Kidney (tissue), 14 donors: ENCODE results near the gene LAMA4. TPM values are rescaled to one million over a fixed set of nuclear protein-coding genes. Genes with fewer than 3 reads are reported as not detected.

Experiments used
- DNase-seq, 5 donors: peaks; one replicate each; pipeline ENCODE4 v3.0.0-alpha.2; 2013 to 2020
- FAIRE-seq: peaks from 2 replicates; lab custom pipeline; 2012; peaks lifted over from hg19 to GRCh38; lab: Jason Lieb, UNC
- H3K27ac ChIP-seq, 2 donors: one replicate each; pipeline ENCODE4 v1.7.0; 2013; ENCODE audit warnings: low read depth in 2 of 2, low read length in 2 of 2, inconsistent platforms in 1 of 2
- H3K27me3 ChIP-seq: one replicate; pipeline ENCODE4 v1.7.1; 2013; ENCODE audit warnings: low read length, inconsistent platforms; ENCODE audit not compliant: control insufficient read depth, insufficient read depth
- H3K36me3 ChIP-seq, 3 donors: one replicate each; pipeline versions ENCODE4 v1.7.0 to v1.7.1; 2013; ENCODE audit warnings: low read length in 3 of 3, control low read depth in 1 of 3, inconsistent platforms in 1 of 3; ENCODE audit not compliant: insufficient read depth in 3 of 3, control insufficient read depth in 2 of 3
- H3K4me1 ChIP-seq, 3 donors: one replicate each; pipeline versions ENCODE4 v1.7.0 to v1.7.1; 2013; ENCODE audit warnings: low read length in 3 of 3, inconsistent platforms in 1 of 3, low read depth in 1 of 3; ENCODE audit not compliant: control insufficient read depth in 2 of 3, insufficient read depth in 2 of 3
- H3K4me3 ChIP-seq, 3 donors: one replicate each; pipeline versions ENCODE4 v1.7.0 to v1.8.1; 2013; ENCODE audit warnings: low read length in 3 of 3, control low read depth in 1 of 3, inconsistent platforms in 1 of 3
- H3K9ac ChIP-seq, 3 donors: one replicate each; pipeline versions ENCODE4 v1.7.0 to v1.7.1; 2013; ENCODE audit warnings: low read length in 3 of 3, control low read depth in 1 of 3, inconsistent platforms in 1 of 3
- H3K9me3 ChIP-seq, 3 donors: one replicate each; pipeline versions ENCODE4 v1.7.0 to v1.7.1; 2013; ENCODE audit warnings: low read length in 3 of 3, control low read depth in 1 of 3, inconsistent platforms in 1 of 3; ENCODE audit not compliant: control insufficient read depth in 2 of 3, insufficient read depth in 1 of 3
- CTCF ChIP-seq: IDR thresholded peaks from 3 replicates; pipeline ENCODE4 v1.5.1; 2012; ENCODE audit warnings: mild to moderate bottlenecking, moderate library complexity, borderline replicate concordance; ENCODE audit not compliant: insufficient read depth; ENCODE audit errors: extremely low read depth
- intact Hi-C: fragments of 100-400 bp; cut with DNase I; formaldehyde crosslinking; loops from one replicate; pipeline ENCODE4 v1.11.1; 2022
- polyA plus RNA-seq: library from polyadenylated mRNA; stranded (reverse); fragments of 350-450 nt; fragmentation: Illumina TruSeq; extraction: RNeasy Lipid Tissue Mini Kit (QIAGEN cat#74804); gene quantifications from one replicate; pipeline ENCODE4 v1.2.3, GENCODE V29; 2014; ENCODE audit warnings: low read depth, low replicate concordance; ENCODE audit not compliant: insufficient read depth
- total RNA-seq: library from RNA; stranded (reverse); fragmentation: NEBNext Ultra II Directional; extraction: Animal tissue kit (Norgen Biotek cat#: 25700); gene quantifications from one replicate; pipeline ENCODE4 v1.2.1, GENCODE V29; 2021
- donor health status: control.
- donor health status: control.
- donor health status: control.
- donor health status: control.
- donor health status: control.
- donor health status: DM: yes; HTN: yes; CAD: no.
- donor health status: Normal renal cell carcinoma (clear cell type).

The LAMA4 gene
- total and polyA plus RNA-seq, 2 donors from 2014 or later, result 5.6 to 20.7 TPM

GRCh38 chr6:112286010-112286409, 31.6 kb upstream of the LAMA4 start:
- FAIRE-seq, result no peak
- intact Hi-C loops, result no loop called here
- Histone ChIP-seq H3K4me3 (no peak overlapping the region), H3K36me3 (no peaks in the 10 kb centered on the region), H3K27ac (no peak overlapping the region), H3K4me1 (peaks cover 0 to 3% (median 2%) of the 10 kb centered on the region in 3 donors), H3K9ac (no peak overlapping the region), H3K27me3 (no peaks in the 10 kb centered on the region), H3K9me3 (no peaks in the 10 kb centered on the region)
- DNase-seq, result peak in 1 of 5 donors; percentile 50
- no peak for TF ChIP-seq CTCF

GRCh38 chr6:112284603-112285002, 30.2 kb upstream of the LAMA4 start:
- intact Hi-C loops, result no loop called here
- Histone ChIP-seq H3K4me3 (no peak overlapping the region), H3K27ac (no peak overlapping the region), H3K4me1 (peaks cover 0 to 3% (median 2%) of the 10 kb centered on the region in 3 donors), H3K27me3 (no peaks in the 10 kb centered on the region), H3K36me3 (no peaks in the 10 kb centered on the region), H3K9ac (no peak overlapping the region), H3K9me3 (no peaks in the 10 kb centered on the region)
- TF ChIP-seq CTCF, result no peak
- no peak for DNase-seq
- no peak for FAIRE-seq

- peaks cover 0 to 3% (median 2%) of the 10 kb centered on the region in 3 donors for H3K4me1 ChIP-seq
- H3K9me3 ChIP-seq, result no peaks in the 10 kb centered on the region
- no peaks in the 10 kb centered on the region for H3K27me3 ChIP-seq
- H3K9ac ChIP-seq, result no peak overlapping the region
- H3K27ac ChIP-seq, result no peak overlapping the region
- no peak overlapping the region for H3K4me3 ChIP-seq
- TF ChIP-seq CTCF, result no peak
- DNase-seq, result no peak
- FAIRE-seq, result no peak
- H3K36me3 ChIP-seq, result no peaks in the 10 kb centered on the region
- intact Hi-C loops, result no loop called here
These were observed 29.3 kb upstream of the LAMA4 start for GRCh38 chr6:112283621-112284020.
